HUES48 (cell line): ENCODE measurements around the gene BICD1.

Experiments
- H3K27ac ChIP-seq: one replicate; pipeline ENCODE4 v1.7.0; 2013; ENCODE audit warnings: low read depth, low read length, inconsistent platforms
- H3K27me3 ChIP-seq: 2 replicates; pipeline ENCODE4 v1.6.1; 2013; ENCODE audit warnings: mild to moderate bottlenecking, low read length; ENCODE audit not compliant: control insufficient read depth, insufficient read depth
- H3K36me3 ChIP-seq: 2 replicates; pipeline ENCODE4 v1.6.1; 2013; ENCODE audit warnings: low read length; ENCODE audit not compliant: control insufficient read depth, insufficient read depth
- H3K4me1 ChIP-seq: 2 replicates; pipeline ENCODE4 v1.6.1; 2013; ENCODE audit warnings: mild to moderate bottlenecking, low read length; ENCODE audit not compliant: control insufficient read depth, insufficient read depth
- H3K4me3 ChIP-seq: 2 replicates; pipeline ENCODE4 v1.5.1; 2013; ENCODE audit warnings: mild to moderate bottlenecking, low read depth, low read length
- H3K9ac ChIP-seq: 2 replicates; pipeline ENCODE4 v1.6.1; 2013; ENCODE audit warnings: mild to moderate bottlenecking, low read depth, low read length, moderate library complexity
- H3K9me3 ChIP-seq: 2 replicates; pipeline ENCODE4 v1.6.1; 2013; ENCODE audit warnings: low read length; ENCODE audit not compliant: control insufficient read depth, insufficient read depth

BICD1 gene

GRCh38 chr12:32281098-32281497, 174.5 kb downstream of the BICD1 start:
- peaks cover 27% of the 10 kb centered on the region for H3K4me1 ChIP-seq
- H3K4me3 ChIP-seq = no peak overlapping the region
- H3K9me3 ChIP-seq = no peaks in the 10 kb centered on the region
- H3K27ac ChIP-seq = no peak overlapping the region
- no peak overlapping the region for H3K9ac ChIP-seq
- no peaks in the 10 kb centered on the region for H3K27me3 ChIP-seq
- H3K36me3 ChIP-seq = no peaks in the 10 kb centered on the region

GRCh38 chr12:32284561-32284960, 177.9 kb downstream of the BICD1 start:
- Histone ChIP-seq H3K9me3 (no peaks in the 10 kb centered on the region), H3K27ac (peak overlapping the region; percentile 68), H3K36me3 (no peaks in the 10 kb centered on the region), H3K9ac (no peak overlapping the region), H3K27me3 (no peaks in the 10 kb centered on the region), H3K4me3 (no peak overlapping the region), H3K4me1 (peaks cover 35% of the 10 kb centered on the region)

- peak overlapping the region; percentile 68 for H3K27ac ChIP-seq
- no peak overlapping the region for H3K4me3 ChIP-seq
- no peaks in the 10 kb centered on the region for H3K36me3 ChIP-seq
- peaks cover 35% of the 10 kb centered on the region for H3K4me1 ChIP-seq
- no peak overlapping the region for H3K9ac ChIP-seq
- no peaks in the 10 kb centered on the region for H3K27me3 ChIP-seq
- H3K9me3 ChIP-seq = no peaks in the 10 kb centered on the region
These were observed 178.4 kb downstream of the BICD1 start for GRCh38 chr12:32285021-32285420.

- Histone ChIP-seq H3K27ac (peak overlapping the region; percentile 68), H3K9me3 (no peaks in the 10 kb centered on the region), H3K9ac (no peak overlapping the region), H3K4me3 (peak overlapping the region; percentile 0; the same call in 1 of the 2 replicates), H3K36me3 (no peaks in the 10 kb centered on the region), H3K27me3 (no peaks in the 10 kb centered on the region), H3K4me1 (peaks cover 35% of the 10 kb centered on the region)
These were observed 178.8 kb downstream of the BICD1 start for GRCh38 chr12:32285489-32285888.

GRCh38 chr12:32290411-32290810, 183.8 kb downstream of the BICD1 start:
- Histone ChIP-seq H3K27me3 (no peaks in the 10 kb centered on the region), H3K27ac (no peak overlapping the region), H3K9ac (no peak overlapping the region), H3K9me3 (no peaks in the 10 kb centered on the region), H3K4me3 (no peak overlapping the region), H3K36me3 (peaks cover 14% of the 10 kb centered on the region), H3K4me1 (peaks cover 15% of the 10 kb centered on the region)

GRCh38 chr12:32292151-32292550, 185.5 kb downstream of the BICD1 start:
- Histone ChIP-seq H3K9ac (no peak overlapping the region), H3K4me1 (no peaks in the 10 kb centered on the region), H3K4me3 (no peak overlapping the region)

GRCh38 chr12:32293808-32294419, 187.3 kb downstream of the BICD1 start:
- H3K4me1 ChIP-seq = no peaks in the 10 kb centered on the region
- H3K4me3 ChIP-seq = no peak overlapping the region
- H3K9ac ChIP-seq = no peak overlapping the region
- H3K27me3 ChIP-seq = no peaks in the 10 kb centered on the region
- H3K36me3 ChIP-seq = peaks cover 19% of the 10 kb centered on the region
- no peak overlapping the region for H3K27ac ChIP-seq
- no peaks in the 10 kb centered on the region for H3K9me3 ChIP-seq

More at GRCh38 chr12:32292151-32292550, 185.5 kb downstream of the BICD1 start:
- no peak overlapping the region for H3K27ac ChIP-seq
- H3K36me3 ChIP-seq = peaks cover 19% of the 10 kb centered on the region
- no peaks in the 10 kb centered on the region for H3K9me3 ChIP-seq
- no peaks in the 10 kb centered on the region for H3K27me3 ChIP-seq

GRCh38 chr12:32296567-32296966, 189.9 kb downstream of the BICD1 start:
- H3K36me3 ChIP-seq = peaks cover 19% of the 10 kb centered on the region
- H3K4me3 ChIP-seq = no peak overlapping the region
- H3K9me3 ChIP-seq = no peaks in the 10 kb centered on the region
- no peak overlapping the region for H3K9ac ChIP-seq
- no peak overlapping the region for H3K27ac ChIP-seq
- H3K4me1 ChIP-seq = no peaks in the 10 kb centered on the region
- no peaks in the 10 kb centered on the region for H3K27me3 ChIP-seq

- no peaks in the 10 kb centered on the region for H3K9me3 ChIP-seq
- H3K27ac ChIP-seq = no peak overlapping the region
- H3K4me3 ChIP-seq = no peak overlapping the region
- H3K36me3 ChIP-seq = peaks cover 25% of the 10 kb centered on the region
- H3K9ac ChIP-seq = no peak overlapping the region
- no peaks in the 10 kb centered on the region for H3K4me1 ChIP-seq
- no peaks in the 10 kb centered on the region for H3K27me3 ChIP-seq
These were observed 192.3 kb downstream of the BICD1 start for GRCh38 chr12:32298917-32299316.

- Histone ChIP-seq H3K4me1 (no peaks in the 10 kb centered on the region), H3K27ac (no peak overlapping the region), H3K27me3 (no peaks in the 10 kb centered on the region), H3K36me3 (peaks cover 23% of the 10 kb centered on the region), H3K4me3 (no peak overlapping the region), H3K9ac (no peak overlapping the region), H3K9me3 (no peaks in the 10 kb centered on the region)
These were observed 194.6 kb downstream of the BICD1 start for GRCh38 chr12:32301216-32301615.

GRCh38 chr12:32302218-32303173, 195.8 kb downstream of the BICD1 start:
- H3K4me1 ChIP-seq = no peaks in the 10 kb centered on the region
- H3K4me3 ChIP-seq = no peak overlapping the region
- H3K27me3 ChIP-seq = no peaks in the 10 kb centered on the region
- H3K36me3 ChIP-seq = peaks cover 31% of the 10 kb centered on the region
- no peak overlapping the region for H3K27ac ChIP-seq
- H3K9me3 ChIP-seq = no peaks in the 10 kb centered on the region
- no peak overlapping the region for H3K9ac ChIP-seq
